ENCODE data around the gene JAML.

GRCh38 chr11:118206391-118207031, 18.3 kb downstream of the JAML start:
- TF ChIP-seq CTCF (IDR thresholded peaks at IDR 0.05) (no peak), EP300 (IDR thresholded peaks at IDR 0.05) (no peak), POLR2AphosphoS5 (IDR thresholded peaks at IDR 0.05) (no peak), POLR2A (IDR thresholded peaks at IDR 0.05; ENCODE audit: low read depth) (no peak)

Measured in esophagus muscularis mucosa (tissue), 4 donors.